HG02938 (cell line): ENCODE data around the gene KIF15.
"Not testable (repeated sequence)": the region's sequence is repeated elsewhere in the genome, so short reads cannot be mapped to it uniquely, and the experiment has no call there.

Experiments
- ATAC-seq: cut with Tn5 transposase; IDR thresholded peaks from one replicate; pipeline ENCODE4 v1.9.1; 2021; ENCODE audit warnings: mild to moderate bottlenecking, moderate library complexity; ENCODE audit not compliant: unreplicated experiment

Gene KIF15

DNA sequence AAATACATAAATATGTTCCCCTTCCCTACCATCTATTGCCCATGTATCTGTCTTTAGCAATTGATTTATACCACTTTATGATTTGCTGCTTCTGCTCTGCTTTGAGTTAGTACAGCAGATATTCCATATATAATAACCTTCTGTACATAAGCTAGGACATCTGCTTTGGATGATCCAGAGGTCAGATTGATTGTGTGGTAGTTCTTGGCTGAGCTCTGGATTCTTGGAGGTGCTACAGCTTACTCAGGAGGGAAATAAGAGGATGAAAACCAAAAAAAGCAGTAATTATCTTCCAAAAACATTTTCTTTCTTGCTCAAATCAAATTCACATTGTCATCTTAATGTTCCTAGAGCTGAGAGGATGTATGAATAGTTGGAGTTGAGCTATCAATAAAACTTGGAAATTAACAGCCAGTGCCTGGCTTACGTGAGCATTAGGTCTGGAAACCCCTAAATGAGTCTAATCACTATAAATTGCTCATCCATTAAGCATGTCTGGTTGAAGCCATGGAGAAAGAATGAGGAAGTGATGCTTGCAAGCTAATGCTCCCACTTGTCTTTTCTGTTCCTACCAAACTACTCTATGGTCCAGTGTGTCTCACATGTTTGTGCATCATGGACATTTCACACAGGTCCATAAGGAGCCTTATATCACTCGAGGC, 63.8 kb downstream of the KIF15 start:
- no peak for ATAC-seq

DNA sequence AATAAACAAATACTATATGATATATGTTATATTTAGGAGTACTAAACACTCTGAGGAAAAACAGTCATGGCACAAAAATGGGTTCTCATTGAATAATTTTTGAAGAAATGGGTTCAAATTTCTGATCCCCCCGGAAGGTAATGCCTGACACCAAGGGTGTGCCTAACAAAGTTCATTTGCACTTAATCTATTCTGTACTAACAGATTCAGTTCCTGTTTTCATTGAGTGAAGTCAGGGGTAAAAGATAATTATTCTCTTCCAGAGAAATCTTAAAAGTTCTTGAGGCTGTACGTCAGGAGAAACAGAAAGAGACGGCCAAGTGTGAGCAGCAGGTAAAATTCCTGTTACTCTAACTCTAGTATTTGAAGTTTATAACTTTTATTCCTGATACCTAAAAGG, 65.6 kb downstream of the KIF15 start:
- no peak for ATAC-seq

DNA sequence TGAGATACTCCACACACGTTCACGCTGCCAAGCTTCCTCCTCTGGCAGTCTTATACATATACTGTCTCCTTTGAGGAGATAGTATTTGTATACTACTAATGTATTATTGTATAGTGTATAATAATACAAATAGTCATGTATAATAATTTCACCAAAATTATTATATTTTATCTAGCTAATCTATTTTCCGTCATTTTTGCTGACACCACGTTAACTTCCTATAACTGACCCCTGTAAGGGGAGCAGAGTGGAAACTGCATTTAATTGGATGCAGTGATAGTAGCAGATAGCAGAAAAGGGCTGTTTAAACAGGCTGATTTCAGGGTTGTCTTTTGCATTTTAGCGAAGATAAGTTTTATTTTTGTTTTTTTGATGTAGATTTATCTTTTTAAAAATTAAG, 69.6 kb downstream of the KIF15 start:
- ATAC-seq, result no peak

DNA sequence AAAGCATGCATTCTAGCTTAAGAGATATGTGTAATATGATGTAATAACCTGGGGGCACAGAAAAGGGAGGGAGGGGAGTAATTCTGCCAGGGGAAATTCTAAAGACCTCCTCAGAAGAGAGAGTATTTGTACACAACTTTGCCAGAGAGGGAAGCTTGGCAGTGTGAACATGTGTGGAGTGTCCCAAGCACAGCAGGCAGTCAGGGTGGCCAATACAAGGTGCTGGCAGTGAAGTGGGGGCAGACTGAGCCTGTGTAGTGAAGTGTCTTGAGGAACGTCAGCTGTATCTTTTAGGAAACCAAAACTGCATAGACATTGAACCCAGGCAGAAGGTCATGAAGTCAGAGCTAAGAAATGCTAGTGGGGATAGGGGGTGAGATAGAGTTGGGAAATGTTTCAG, 70.4 kb downstream of the KIF15 start:
- ATAC-seq, result no peak

DNA sequence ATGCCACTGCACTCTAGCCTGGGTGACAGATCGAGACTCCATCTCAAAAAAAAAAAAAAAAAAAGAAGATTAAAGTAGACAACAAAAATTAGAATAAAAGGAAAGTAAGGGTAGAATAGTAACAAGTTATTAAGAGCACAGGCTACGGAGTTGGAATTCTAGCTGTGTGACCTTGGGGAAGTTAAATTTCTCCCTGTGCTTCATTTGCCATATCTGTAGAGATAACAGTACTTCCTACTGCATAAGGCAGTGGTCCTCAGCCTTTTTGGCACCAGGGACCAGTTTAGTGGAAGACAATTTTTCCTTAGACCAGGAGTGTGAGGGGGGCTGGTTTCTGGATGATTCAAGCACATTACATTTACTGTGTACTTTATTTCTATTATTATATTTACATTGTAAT, 71.4 kb downstream of the KIF15 start:
- no peak for ATAC-seq

DNA sequence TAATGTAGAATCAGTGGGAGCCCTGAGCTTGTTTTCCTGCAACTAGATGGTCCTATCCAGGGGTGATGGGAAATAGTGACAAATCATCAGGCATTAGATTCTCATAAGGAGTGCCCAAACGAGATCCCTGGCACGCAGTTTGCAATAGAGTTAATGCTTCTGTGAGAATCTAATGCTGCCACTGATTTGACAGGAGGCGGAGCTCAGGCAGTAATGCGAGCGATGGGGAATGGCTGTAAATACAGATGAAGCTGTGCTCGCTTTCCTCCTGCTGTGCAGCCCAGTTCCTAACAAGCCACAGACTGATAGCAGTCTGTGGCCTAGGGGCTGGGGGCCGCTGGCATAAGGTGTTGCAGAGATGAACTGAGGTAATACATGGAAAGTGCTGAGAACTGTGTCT, 71.8 kb downstream of the KIF15 start:
- no peak for ATAC-seq

DNA sequence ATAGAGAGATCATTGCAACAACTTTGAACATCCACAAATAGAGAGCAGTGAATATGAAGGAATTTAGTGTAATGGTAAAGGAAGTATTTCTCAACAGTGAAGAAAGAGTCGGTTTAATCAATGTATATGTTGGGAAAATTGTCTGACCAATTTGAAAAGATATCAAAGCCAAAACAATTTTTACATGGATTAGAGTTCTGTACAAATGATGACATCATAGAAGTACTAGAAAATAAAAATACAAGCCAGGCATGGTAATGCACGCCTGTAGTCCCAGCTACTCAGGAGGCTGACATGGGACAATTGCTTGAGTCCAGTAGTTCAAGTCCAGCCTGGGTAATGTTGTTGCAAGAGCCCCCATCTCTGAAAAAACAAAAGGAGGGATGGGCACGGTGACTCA, 74.1 kb downstream of the KIF15 start:
- no peak for ATAC-seq

DNA sequence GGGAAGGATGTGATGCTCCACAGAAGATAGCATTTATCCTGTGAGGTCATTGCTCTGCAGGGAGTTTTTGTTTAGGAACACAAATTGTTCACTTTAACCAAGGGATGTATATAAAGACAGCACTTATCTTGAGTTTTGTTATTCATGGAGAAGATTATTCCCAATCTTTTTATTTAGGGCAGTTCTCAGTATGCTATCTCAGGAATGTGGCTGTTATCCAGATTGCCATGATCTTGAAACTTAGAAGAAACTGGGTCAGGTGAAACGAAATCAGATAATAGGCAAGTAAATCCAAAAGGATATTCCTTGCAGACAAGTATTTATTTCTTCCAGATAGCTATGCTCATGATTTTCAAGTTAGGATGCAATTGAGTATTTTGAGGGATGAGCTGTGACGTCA, 80.8 kb downstream of the KIF15 start:
- no peak for ATAC-seq

DNA sequence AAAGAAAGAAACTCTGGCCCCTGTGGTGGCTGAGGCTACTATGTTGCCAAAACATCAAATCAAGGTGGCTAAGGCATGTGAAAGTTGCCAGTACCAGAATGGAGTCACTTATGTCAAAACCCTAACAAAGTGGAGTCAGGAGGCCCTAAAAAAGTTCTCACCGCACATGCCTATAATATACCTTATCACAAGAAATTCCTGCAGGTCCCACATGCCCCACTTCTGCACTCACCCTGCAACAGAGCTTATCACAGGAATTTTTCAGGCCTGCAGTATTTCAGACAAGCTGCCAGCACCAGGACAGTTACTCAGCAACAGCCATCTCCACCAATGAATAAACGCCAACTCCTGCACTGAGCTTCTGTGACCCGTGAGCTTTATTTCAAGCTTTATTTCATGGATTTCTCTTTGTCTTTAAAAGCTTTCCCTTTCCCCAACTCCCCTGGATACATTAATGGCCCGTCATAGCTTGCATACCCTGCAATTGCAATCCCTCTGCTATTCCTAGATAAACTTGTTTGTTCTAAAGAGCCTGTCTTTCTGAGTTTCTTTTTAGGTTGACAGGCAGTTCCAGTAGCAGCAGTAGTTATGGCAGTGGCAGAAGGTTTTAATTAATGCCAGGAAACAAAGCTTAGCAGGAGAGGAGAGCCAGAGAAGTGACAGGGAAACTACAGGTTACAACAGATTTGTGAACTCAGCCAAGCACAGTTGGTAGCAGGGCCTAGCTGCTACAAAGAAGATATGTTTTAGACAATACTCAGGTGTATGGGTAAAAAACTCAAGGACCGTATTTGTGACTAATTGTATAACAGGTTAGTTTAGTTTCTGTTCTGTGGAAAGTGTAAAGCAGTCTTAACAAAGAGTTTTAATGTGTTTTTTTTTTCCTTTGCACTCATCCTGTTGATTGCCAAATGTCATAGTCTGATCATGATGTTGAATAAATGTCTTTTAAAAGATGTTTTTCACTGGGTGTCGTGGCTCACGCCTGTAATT, 84.2 kb downstream of the KIF15 start:
- no peak for ATAC-seq

DNA sequence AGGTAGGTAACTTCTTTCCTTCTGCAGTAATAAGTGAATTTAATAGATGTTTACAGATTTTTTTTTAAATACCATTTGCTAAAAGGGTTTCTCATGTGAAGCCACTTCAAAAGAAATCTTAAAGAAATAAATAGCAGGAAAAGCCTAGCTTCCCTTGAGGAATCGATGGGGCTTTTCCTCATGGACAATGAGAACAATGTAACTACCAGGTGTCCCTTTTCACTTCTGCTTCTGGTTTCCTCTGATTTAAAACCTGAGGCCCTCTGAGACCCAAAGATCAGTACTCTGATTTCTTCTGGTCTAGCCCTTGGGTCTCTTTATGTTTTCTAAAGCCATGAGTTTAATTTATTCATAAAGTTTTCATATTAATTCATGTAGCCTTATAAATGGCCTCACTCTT, 87.0 kb downstream of the KIF15 start:
- no peak for ATAC-seq

DNA sequence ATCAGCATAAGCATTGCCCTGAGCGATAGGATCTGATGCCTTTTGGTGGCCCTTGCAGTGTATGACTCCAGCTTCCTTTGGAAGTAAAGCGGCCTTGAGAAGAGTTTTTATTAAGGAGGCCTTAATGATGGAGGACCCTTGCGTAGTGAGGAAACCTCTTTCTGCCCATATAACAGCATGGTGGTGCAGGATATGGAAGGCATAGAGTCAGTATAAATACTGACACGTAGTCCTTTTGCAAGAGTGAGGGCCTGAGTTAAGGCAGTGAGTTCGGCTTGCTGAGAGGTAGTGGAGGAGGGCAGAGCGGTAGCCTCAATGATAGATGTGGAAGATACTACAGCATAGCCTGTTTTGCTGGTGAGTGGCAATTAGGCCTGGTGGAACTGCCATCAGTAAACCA, 95.1 kb downstream of the KIF15 start:
- not testable (repeated sequence) for ATAC-seq

DNA sequence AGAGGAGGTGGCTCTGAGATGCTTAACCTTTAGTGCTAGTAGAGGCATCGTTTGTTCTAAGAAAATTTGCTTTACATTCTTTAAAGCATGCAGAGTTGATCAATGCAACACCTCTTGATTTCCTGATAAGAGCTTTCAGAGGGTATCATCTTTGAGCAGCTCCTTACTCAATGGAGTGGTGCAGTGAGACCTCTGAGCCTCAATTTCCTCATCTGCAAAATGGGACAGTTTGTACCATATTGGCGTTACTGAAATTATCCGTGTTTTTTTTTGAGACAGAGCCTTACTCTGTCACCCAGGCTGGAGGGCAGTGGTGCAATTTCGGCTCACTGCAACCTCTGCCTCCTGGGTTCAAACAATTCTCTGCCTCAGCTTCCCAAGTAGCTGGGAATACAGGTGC, 98.5 kb downstream of the KIF15 start:
- ATAC-seq, result no peak

DNA sequence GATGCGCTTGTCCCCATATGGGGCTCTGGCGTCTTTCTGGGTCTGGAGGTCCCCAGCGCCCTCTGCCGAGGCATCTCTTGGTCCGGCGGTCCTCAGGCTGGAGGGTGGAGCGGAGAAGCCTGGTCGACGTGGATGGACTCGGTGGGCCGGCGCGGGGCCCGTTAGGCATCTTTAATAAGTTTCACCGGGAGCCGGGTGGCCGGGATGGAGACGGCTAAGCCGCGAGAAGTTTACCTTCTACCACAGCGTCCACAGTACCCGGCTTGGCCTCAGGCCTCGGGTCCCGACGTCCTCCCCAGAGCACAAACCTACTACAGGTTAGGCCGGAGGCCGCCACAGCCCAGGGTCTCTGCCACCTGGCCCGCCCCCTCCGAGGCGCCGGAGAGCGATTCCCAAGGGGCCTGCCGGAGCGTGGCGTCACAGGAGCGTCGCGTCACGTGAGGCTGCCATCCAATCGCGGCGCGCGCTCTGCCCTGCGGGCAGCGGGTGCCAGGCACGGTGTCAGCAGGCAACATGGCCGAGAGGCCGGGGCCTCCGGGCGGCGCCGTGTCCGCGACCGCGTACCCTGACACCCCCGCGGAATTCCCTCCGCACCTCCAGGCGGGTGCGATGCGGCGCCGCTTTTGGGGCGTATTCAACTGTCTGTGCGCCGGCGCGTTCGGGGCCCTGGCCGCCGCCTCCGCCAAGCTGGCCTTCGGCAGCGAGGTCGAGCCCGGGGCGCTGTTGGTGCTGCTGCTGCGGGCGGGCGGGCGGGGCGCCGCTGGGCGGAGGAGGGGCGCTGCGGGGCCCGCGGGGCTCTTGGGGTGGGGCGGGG, 100.0 kb downstream of the KIF15 start, which contains the start of gene TMEM42:
TSS of gene TMEM42 (plus strand) at position 501 of the 814 bp plus-strand sequence. CDS start at position 514, 13 bp downstream.
- ATAC-seq, result peak; percentile 85

DNA sequence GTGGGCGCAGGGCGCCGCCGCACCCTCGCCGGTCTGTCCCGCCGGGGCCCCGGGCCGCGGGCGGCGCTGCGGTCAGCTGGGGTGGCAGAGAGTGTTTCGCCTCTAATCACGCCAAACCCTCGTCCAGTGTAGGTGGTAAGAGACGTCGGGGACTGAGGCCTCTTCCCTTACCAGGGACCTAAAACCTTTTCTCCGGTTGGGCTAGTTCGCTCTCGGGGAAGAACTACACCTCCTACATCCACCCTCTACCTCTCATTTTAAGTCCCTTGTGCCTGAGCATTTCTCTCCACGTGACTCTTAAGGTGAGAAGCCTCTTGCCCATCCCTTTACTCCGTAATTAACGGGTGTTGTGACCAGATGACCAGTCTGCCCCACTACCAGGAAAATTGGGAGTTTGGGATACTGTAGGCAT, 100.6 kb downstream of the KIF15 start:
- peak; percentile 15 for ATAC-seq

DNA sequence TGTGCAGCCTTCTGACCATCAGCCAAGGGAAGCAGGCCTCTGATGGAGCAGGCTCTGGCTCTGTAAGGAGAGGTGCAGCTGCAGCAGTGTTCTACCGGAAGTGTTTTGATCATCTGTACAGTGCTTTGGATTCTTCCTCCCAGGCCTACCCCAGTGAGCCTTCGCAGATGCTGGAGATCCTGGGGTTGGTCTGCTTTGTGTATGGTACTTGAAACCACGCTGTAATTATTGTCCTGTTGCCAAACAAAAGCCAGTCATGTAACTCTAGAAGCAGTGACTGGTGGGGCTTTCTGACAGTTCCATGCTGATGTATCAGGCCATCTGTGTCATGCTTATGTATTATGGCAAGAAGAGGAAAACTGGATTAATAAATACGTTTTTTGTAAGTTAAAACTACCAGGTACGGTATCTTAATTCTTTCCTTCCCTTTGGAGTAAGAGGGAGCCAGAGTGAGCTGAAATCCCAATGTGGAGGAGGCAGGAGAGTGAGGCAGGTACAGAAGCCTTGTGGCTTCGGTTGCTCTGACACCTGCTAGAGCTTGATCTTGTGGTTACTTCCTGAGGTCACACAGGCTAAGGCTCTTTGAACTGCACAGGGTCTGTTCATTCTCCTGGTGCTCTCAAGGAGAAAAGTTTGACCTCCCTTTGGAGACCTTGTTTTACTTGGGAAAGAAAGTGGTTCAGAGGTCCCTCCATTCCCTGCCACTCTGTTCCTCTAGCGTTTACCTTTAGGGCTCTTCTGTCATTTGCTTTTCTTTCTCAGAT, 103.9 kb downstream of the KIF15 start:
- no peak for ATAC-seq

DNA sequence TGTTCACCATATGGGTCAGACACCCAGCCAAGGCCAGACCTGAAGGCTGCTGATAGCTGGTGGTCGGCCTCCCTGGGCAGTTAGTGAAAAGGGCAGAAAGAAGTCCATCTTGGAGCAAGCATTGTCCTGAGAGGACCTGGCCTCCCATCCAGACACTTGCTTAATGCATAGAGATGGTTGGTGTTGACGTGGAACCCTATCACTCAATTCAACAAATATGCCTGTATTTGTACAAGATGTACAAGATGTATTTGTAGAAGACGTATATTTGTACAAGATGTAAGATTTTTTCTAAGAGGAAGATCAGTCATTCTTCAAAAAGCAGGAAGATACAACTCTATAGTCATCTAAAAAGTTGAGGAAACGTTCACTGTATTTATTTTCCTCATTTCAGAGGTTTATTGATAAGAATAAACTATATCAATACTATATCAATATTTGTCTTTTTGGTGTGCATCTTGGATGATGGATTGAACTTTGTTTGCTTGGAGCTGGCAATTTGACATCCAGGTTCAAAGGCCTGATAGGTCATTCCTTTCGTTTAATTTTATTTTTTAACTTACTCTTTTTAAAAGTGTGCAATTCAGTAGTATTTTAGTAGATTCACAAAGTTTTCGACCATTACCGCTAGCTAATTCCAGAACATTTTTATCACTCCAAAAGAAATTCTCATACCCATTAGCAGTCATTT, 106.0 kb downstream of the KIF15 start:
- ATAC-seq, result no peak

DNA sequence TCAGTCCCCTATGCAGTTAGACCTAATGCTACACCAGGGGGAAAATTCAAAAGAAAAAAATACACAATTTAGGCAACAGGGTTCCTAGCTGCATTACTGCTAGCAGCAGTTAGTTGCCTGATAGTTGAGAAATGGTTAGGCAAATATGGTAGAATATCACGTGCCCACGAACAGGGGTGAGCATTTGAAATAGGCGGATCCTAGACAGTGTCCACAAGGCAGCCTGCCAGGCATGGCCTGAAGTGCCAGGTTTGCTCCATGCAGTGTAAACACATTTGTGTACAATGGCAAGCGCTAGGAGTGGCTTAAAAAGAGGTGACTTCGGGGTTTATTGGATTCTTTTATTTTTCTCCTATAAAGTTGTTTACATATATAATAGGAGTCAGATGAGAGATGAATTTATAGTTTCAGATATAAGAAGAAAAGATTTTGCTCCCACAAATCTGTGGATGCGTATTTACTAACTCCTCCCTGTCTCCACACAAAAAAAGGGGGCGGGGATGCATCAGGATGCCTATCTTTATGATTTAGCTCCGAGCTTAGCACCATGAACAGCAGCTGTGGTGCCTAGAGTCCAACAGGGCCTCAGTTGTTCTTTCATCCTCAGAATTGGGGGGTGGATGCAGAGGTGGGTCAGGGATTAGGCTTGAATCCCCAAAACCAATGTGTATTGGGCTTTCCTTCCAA, 108.9 kb downstream of the KIF15 start:
- ATAC-seq, result no peak

DNA sequence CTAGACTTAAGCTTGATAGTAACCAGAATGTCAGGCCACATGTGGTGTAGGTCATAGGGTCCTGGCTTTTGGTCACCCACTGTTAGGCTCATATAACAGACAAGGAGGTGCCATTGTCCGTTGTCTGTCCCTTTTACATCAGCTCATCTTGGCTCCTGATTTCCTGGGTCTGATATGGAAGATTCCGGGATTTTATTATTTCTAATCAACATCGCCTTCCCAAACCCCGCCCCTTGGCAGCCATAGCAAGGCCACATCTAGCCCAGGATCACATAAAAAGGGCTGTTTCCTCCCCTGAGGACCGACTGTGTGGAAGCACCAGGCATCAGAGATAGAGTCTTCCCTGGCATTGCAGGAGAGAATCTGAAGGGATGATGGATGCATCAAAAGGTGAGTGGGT, 112.7 kb downstream of the KIF15 start, which contains the start of gene TGM4:
TSS of gene TGM4 (plus strand) at position 301 of the 400 bp plus-strand sequence. CDS start at position 372, 71 bp downstream.
- no peak for ATAC-seq

DNA sequence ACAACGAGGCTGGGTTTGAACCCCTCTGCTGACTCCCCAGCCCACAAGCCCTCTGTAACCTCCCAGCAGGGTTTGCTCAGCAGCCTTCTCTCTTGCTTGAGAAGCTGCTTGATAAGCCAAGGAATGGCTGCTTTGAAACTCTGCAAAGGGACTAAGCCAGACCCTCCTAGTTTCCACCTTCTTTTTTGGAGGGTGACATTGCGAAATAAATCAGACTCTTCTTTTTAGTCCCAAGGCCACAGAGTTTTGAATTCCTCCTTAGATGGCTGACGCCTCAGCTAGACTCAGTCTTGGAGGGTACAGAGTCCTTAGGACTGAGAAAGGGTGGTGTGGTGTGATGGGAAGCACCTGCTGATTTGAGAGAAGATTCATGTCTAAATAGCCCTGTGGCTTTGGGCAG, 114.0 kb downstream of the KIF15 start:
- no peak for ATAC-seq
